ENCODE data around the gene ANKRD44. TPM values are rescaled to one million over a fixed set of nuclear protein-coding genes. Genes with fewer than 3 reads are reported as not detected.
"Not testable (repeated sequence)": the region's sequence is repeated elsewhere in the genome, so short reads cannot be mapped to it uniquely, and the experiment has no call there.

ANKRD44 gene
- total and polyA plus RNA-seq, 4 donors = 25.9 to 63.5 (median 31.5) TPM

DNA sequence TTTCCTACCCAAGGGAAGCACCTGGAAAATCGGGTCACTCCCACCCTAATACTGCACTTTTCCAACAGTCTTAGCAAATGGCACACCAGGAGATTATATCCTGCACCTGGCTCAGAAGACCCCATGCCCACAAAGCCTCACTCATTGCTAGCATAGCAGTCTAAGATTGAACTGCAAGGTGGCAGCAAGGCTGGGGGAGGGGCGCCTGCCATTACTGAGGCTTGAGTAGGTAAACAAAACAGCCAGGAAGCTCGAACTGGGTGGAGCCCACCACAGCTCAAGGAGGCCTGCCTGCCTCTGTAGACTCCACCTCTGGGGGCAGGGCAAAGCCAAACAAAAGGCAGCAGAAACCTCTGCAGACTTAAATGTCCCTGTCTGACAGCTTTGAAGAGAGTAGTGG is 248.0 kb downstream of the ANKRD44 start:
- H3K4me1 ChIP-seq (ENCODE audit: control insufficient read depth, insufficient read depth, low read length); H3K36me3 ChIP-seq (ENCODE audit: control insufficient read depth, insufficient read depth, low read length); H3K9me3 ChIP-seq (ENCODE audit: control insufficient read depth, insufficient read depth, low read length); DNase-seq (ENCODE audit: low read depth in 4 of 6, low spot score in 6 of 6); H3K27me3 ChIP-seq (ENCODE audit: control insufficient read depth, insufficient read depth, low read length); H3K27ac ChIP-seq (ENCODE audit: low read depth, low read length); H3K4me3 ChIP-seq (ENCODE audit: low read depth, low read length): not testable (repeated sequence)
- no CpG with 5 or more reads among the region's 3 CpGs for WGBS (ENCODE audit: insufficient coverage)

DNA sequence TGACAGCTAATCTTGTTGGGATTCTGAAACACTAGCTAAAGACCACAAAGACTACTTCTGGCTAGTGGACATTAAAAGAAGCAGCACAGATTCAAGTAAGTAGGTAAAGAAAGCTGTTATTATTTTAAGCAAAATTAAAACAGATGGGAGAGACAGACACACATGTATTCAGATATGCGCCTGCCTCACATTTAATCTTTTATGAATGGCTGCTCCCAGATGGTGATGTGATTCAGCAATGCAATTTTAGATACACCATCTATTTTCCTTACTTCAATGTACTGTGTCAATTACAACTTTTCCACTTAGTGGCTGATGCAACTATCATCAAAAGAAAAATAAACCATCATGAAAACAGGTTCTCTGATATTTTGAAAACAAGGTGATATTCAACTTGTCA is 251.1 kb downstream of the ANKRD44 start:
- DNase-seq (ENCODE audit: low read depth in 4 of 6, low spot score in 6 of 6) = peak in 2 of 6 donors; percentile 66 to 70
- Histone ChIP-seq H3K4me1 (ENCODE audit: control insufficient read depth, insufficient read depth, low read length) (no peaks in the 10 kb centered on the region), H3K4me3 (ENCODE audit: low read depth, low read length) (no peak overlapping the region), H3K27ac (ENCODE audit: low read depth, low read length) (no peak overlapping the region), H3K27me3 (ENCODE audit: control insufficient read depth, insufficient read depth, low read length) (no peaks in the 10 kb centered on the region), H3K36me3 (ENCODE audit: control insufficient read depth, insufficient read depth, low read length) (peaks cover 9% of the 10 kb centered on the region), H3K9me3 (ENCODE audit: control insufficient read depth, insufficient read depth, low read length) (peaks cover 4% of the 10 kb centered on the region)
- no CpG with 5 or more reads among the region's 1 CpG for WGBS (ENCODE audit: insufficient coverage)

DNA sequence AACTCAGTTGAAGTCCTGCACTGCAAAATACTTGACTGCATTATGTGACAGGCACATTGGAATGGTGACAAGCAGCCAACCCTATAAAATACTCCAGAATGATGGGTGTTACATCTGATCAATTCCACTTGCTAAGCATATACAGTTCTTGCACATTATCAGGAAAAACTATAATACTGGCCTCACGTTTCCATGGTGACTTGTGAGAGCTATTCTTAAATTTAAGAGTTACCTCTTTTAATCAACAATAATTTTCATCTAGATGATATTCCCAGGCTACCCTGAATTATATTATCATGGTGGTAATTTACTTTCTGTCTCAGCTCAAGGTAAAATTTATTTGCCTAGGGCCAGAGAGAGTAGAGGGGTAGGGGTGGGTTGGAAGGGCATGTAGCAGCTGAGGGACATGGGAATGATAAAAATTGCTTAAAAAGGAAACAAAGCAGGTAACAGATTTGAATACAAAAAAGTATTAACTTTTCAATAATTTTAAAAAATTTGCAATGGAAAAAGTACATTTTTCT is 251.7 kb downstream of the ANKRD44 start:
- no CpG with 5 or more reads among the region's 1 CpG for WGBS (ENCODE audit: insufficient coverage)

DNA sequence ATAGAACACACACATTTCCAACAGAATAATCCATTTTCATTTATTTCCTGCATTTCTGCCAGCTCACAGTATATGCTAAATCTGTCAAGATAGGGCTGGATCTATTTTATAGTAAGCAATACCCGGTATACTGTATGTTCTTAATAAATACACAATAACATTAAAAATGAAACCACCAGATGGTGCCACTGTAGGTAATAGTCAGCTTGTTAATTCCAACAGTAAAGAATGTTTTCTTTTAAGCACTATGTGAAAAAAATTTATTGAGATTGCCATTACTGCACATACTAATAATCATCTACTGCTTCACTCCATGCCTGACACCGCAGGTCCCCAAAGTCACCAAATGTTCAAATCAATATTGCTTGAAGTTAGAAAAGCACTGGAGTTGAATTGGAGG is 252.6 kb downstream of the ANKRD44 start:
- Histone ChIP-seq H3K4me3 (ENCODE audit: low read depth, low read length) (no peak overlapping the region), H3K4me1 (ENCODE audit: control insufficient read depth, insufficient read depth, low read length) (no peaks in the 10 kb centered on the region), H3K9me3 (ENCODE audit: control insufficient read depth, insufficient read depth, low read length) (peaks cover 4% of the 10 kb centered on the region), H3K36me3 (ENCODE audit: control insufficient read depth, insufficient read depth, low read length) (peaks cover 9% of the 10 kb centered on the region), H3K27me3 (ENCODE audit: control insufficient read depth, insufficient read depth, low read length) (no peaks in the 10 kb centered on the region), H3K27ac (ENCODE audit: low read depth, low read length) (no peak overlapping the region)
- peak in 1 of 6 donors; percentile 79 for DNase-seq (ENCODE audit: low read depth in 4 of 6, low spot score in 6 of 6)
- no CpG with 5 or more reads among the region's 2 CpGs for WGBS (ENCODE audit: insufficient coverage)

More for the DNA sequence above, 251.7 kb downstream of the ANKRD44 start:
- Histone ChIP-seq H3K27ac (ENCODE audit: low read depth, low read length) (no peak overlapping the region), H3K9me3 (ENCODE audit: control insufficient read depth, insufficient read depth, low read length) (peaks cover 4% of the 10 kb centered on the region), H3K4me3 (ENCODE audit: low read depth, low read length) (no peak overlapping the region), H3K4me1 (ENCODE audit: control insufficient read depth, insufficient read depth, low read length) (no peaks in the 10 kb centered on the region), H3K36me3 (ENCODE audit: control insufficient read depth, insufficient read depth, low read length) (peaks cover 9% of the 10 kb centered on the region), H3K27me3 (ENCODE audit: control insufficient read depth, insufficient read depth, low read length) (no peaks in the 10 kb centered on the region)
- DNase-seq (ENCODE audit: low read depth in 4 of 6, low spot score in 6 of 6) = no peak

DNA sequence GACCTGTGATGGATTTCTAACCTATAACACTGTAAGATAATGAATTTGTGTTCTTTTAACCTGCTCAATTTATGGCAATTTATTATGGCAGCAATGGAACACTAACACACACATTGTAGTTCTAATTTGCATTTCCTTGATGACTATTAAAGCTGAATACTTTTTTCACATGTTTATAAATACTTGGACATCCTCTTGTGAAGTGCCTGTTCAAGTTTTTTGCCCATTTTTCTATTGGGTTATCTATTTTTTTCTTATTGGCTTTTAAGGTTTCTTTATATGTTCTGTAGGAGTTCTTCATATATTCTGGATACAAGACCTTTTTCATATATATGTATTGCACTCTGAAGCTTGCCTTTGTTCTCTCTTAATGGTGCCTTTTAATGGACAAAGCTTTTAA is 255.5 kb downstream of the ANKRD44 start:
- DNase-seq (ENCODE audit: low read depth in 4 of 6, low spot score in 6 of 6) = no peak
- Histone ChIP-seq H3K9me3 (ENCODE audit: control insufficient read depth, insufficient read depth, low read length) (no peaks in the 10 kb centered on the region), H3K4me3 (ENCODE audit: low read depth, low read length) (no peak overlapping the region), H3K27ac (ENCODE audit: low read depth, low read length) (no peak overlapping the region), H3K4me1 (ENCODE audit: control insufficient read depth, insufficient read depth, low read length) (no peaks in the 10 kb centered on the region), H3K27me3 (ENCODE audit: control insufficient read depth, insufficient read depth, low read length) (no peaks in the 10 kb centered on the region), H3K36me3 (ENCODE audit: control insufficient read depth, insufficient read depth, low read length) (no peaks in the 10 kb centered on the region)

DNA sequence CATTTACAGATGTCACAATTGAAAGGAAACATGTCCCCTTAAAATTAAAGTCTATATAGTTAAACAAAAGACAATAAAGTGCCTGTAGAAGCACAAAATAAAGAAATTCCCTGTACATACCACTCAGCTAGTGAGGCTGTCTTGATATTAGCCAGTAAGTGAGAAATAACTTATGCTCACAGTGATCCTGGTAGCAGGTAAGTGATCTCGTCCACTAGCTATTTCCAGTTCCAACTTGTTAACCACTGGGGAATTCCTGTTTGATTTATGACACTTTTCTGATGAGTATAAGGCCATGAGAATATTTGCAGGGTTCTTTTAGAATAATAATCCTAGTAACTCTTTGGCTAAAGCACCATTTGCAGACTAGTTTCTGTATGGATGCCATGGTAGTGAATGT is 256.1 kb downstream of the ANKRD44 start:
- Histone ChIP-seq H3K27me3 (ENCODE audit: control insufficient read depth, insufficient read depth, low read length) (no peaks in the 10 kb centered on the region), H3K4me3 (ENCODE audit: low read depth, low read length) (no peak overlapping the region), H3K27ac (ENCODE audit: low read depth, low read length) (no peak overlapping the region), H3K9me3 (ENCODE audit: control insufficient read depth, insufficient read depth, low read length) (no peaks in the 10 kb centered on the region), H3K4me1 (ENCODE audit: control insufficient read depth, insufficient read depth, low read length) (no peaks in the 10 kb centered on the region), H3K36me3 (ENCODE audit: control insufficient read depth, insufficient read depth, low read length) (no peaks in the 10 kb centered on the region)
- no CpG with 5 or more reads among the region's 1 CpG for WGBS (ENCODE audit: insufficient coverage)
- no peak for DNase-seq (ENCODE audit: low read depth in 4 of 6, low spot score in 6 of 6)

DNA sequence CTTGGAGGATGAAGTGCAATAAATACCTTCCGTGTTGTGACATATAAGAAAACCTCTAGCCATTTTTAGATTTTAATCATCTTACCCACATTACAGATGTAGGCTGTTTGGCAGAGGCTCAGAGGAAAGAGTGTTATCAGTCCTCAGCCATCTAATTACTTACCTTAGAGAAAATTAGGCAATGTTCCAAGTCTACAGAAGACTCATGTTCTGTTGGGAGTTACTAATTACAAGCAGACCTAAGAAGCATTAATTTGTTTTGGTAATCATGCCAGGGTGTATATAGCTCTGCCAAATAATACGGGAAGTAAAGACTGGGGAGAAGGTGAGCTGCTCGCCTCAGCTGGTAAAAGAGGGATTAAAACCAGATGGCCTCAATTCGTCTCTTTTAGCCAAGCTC is 258.2 kb downstream of the ANKRD44 start:
- WGBS (ENCODE audit: insufficient coverage) = no CpG with 5 or more reads among the region's 4 CpGs
- Histone ChIP-seq H3K4me3 (ENCODE audit: low read depth, low read length) (no peak overlapping the region), H3K27ac (ENCODE audit: low read depth, low read length) (no peak overlapping the region), H3K36me3 (ENCODE audit: control insufficient read depth, insufficient read depth, low read length) (no peaks in the 10 kb centered on the region), H3K4me1 (ENCODE audit: control insufficient read depth, insufficient read depth, low read length) (no peaks in the 10 kb centered on the region), H3K9me3 (ENCODE audit: control insufficient read depth, insufficient read depth, low read length) (no peaks in the 10 kb centered on the region), H3K27me3 (ENCODE audit: control insufficient read depth, insufficient read depth, low read length) (no peaks in the 10 kb centered on the region)
- peak in 2 of 6 donors; percentile 74 to 88 for DNase-seq (ENCODE audit: low read depth in 4 of 6, low spot score in 6 of 6)

DNA sequence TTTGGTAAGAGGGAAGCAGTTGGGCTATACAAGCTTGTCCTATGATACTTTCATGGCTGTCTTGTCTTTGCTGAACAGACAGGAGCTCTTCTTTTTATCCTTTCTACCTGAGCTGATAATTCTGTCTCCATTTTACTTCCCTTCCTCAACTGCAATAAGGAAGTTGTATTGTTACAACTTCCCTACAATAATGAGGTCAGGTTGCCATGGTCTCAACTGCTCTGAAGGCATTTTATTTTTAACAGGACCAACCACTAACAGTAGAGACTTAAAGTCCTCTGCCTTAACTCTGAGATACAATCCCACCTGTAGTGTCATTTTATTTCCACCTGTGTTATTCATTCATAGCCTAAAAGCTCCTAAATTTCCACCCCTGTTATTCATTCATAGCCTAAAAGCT is 265.5 kb downstream of the ANKRD44 start:
- Histone ChIP-seq H3K4me1 (ENCODE audit: control insufficient read depth, insufficient read depth, low read length) (no peaks in the 10 kb centered on the region), H3K27ac (ENCODE audit: low read depth, low read length) (no peak overlapping the region), H3K9me3 (ENCODE audit: control insufficient read depth, insufficient read depth, low read length) (no peaks in the 10 kb centered on the region), H3K36me3 (ENCODE audit: control insufficient read depth, insufficient read depth, low read length) (no peaks in the 10 kb centered on the region), H3K4me3 (ENCODE audit: low read depth, low read length) (no peak overlapping the region), H3K27me3 (ENCODE audit: control insufficient read depth, insufficient read depth, low read length) (no peaks in the 10 kb centered on the region)
- DNase-seq (ENCODE audit: low read depth in 4 of 6, low spot score in 6 of 6) = no peak

DNA sequence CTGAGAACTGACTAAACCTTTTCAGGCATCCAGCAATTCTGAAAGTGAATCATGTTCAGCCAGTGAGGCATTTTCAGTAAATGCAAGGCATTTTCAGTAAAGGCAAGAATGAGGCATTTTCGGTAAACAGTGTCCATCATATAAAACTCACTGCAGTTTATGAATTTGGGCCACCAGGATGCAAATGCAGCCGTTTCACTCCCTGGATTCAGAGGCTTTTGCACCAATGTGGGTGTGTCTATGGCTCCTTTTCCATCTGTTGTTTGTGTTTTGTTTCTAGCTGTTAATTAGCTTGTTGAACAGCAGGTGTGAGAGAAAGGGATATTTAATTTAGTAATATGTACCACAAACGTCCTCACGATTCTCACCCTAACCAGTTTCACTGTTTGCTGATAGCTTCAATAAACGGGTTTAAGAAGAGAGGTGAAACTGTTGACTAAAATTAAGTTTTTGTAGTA is 267.8 kb downstream of the ANKRD44 start:
- Histone ChIP-seq H3K4me1 (ENCODE audit: control insufficient read depth, insufficient read depth, low read length) (no peaks in the 10 kb centered on the region), H3K27me3 (ENCODE audit: control insufficient read depth, insufficient read depth, low read length) (no peaks in the 10 kb centered on the region), H3K9me3 (ENCODE audit: control insufficient read depth, insufficient read depth, low read length) (no peaks in the 10 kb centered on the region), H3K36me3 (ENCODE audit: control insufficient read depth, insufficient read depth, low read length) (no peaks in the 10 kb centered on the region), H3K4me3 (ENCODE audit: low read depth, low read length) (no peak overlapping the region), H3K27ac (ENCODE audit: low read depth, low read length) (no peak overlapping the region)
- DNase-seq (ENCODE audit: low read depth in 4 of 6, low spot score in 6 of 6) = peak in 2 of 6 donors; percentile 32 to 34
- 83% methylated on average over 1 of the region's 5 CpGs for WGBS (ENCODE audit: insufficient coverage)

DNA sequence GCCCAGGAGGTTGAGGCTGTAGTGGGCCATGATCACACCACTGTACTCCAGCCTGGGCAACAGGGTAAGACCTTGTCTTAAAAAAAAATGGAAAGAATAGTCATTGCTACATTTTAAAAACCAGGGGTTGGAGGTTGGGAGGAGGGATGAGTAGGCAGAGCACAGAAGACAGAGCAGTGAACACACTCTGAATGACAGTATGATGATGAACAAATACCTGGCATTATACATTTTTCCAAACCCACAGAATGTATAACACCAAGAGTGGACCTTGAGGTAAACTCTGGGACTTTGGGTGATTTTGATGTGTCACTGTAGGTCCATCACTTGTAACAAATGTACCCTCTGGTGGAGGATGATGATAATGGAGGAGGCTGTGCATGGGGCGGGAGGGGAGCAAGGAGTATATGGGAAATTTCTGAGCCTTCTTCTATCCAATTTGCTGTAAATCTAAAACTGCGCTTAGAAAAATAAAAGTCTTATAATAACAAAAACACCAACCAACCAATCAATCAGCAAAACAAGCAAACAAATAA is 272.6 kb downstream of the ANKRD44 start:
- DNase-seq (ENCODE audit: low read depth in 4 of 6, low spot score in 6 of 6) = no peak
- Histone ChIP-seq H3K4me1 (ENCODE audit: control insufficient read depth, insufficient read depth, low read length) (no peaks in the 10 kb centered on the region), H3K36me3 (ENCODE audit: control insufficient read depth, insufficient read depth, low read length) (no peaks in the 10 kb centered on the region), H3K9me3 (ENCODE audit: control insufficient read depth, insufficient read depth, low read length) (no peaks in the 10 kb centered on the region), H3K4me3 (ENCODE audit: low read depth, low read length) (no peak overlapping the region), H3K27me3 (ENCODE audit: control insufficient read depth, insufficient read depth, low read length) (no peaks in the 10 kb centered on the region), H3K27ac (ENCODE audit: low read depth, low read length) (no peak overlapping the region)
- WGBS (ENCODE audit: insufficient coverage) = no CpG with 5 or more reads among the region's 2 CpGs

Data from spinal cord (tissue), 10 donors.